A673 (cell line): ENCODE data around the gene GAS7. TPM values are rescaled to one million over a fixed set of nuclear protein-coding genes. Genes with fewer than 3 reads are reported as not detected.

Source experiments
- BruUV-seq: library from RNA; stranded (reverse); fragments of 400-500 nt; replicated peaks from 2 replicates; lab custom pipeline; 2021; lab: Mats Ljungman, UMichigan
- CTCF ChIA-PET: fragments of 300-600 bp; sonication (Branson Sonifier 250); formaldehyde crosslinking; loops from one replicate; lab custom pipeline; 2022; ENCODE audit warnings: antibody characterized with exemption; lab: Charles Lee
- POLR2A ChIA-PET: fragments of 300-600 bp; sonication (Branson Sonifier 250); formaldehyde crosslinking; loops from one replicate; lab custom pipeline; 2022; ENCODE audit warnings: antibody characterized with exemption; ENCODE audit not compliant: low non-redundant PET; lab: Charles Lee
- DNase-seq: peaks from one replicate; pipeline ENCODE4 v3.0.0-alpha.2; 2015; ENCODE audit warnings: low spot score
- H3K27ac ChIP-seq: fragments of 200-600 bp; sonication (generic); 2 replicates; pipeline ENCODE4 v1.5.1; 2016; ENCODE audit warnings: mixed run types, low read depth, mild to moderate bottlenecking, mixed read lengths, antibody characterized with exemption, low read length; ENCODE audit not compliant: poor library complexity, severe bottlenecking
- H3K27me3 ChIP-seq: fragments of 200-600 bp; sonication (generic); replicated peaks from 2 replicates; pipeline ENCODE4 v1.6.1; 2017; ENCODE audit warnings: mixed run types, low read depth, mild to moderate bottlenecking, mixed read lengths, antibody characterized with exemption, low read length; ENCODE audit not compliant: insufficient read depth, poor library complexity
- H3K36me3 ChIP-seq: fragments of 200-600 bp; sonication (generic); 2 replicates; pipeline ENCODE4 v1.6.1; 2016; ENCODE audit warnings: mixed run types, mild to moderate bottlenecking, mixed read lengths, antibody characterized with exemption, low read length; ENCODE audit not compliant: insufficient read depth, poor library complexity, severe bottlenecking
- H3K4me1 ChIP-seq: fragments of 200-600 bp; sonication (generic); 2 replicates; pipeline ENCODE4 v1.6.1; 2017; ENCODE audit warnings: mixed run types, mild to moderate bottlenecking, mixed read lengths, antibody characterized with exemption, low read length; ENCODE audit not compliant: insufficient read depth, poor library complexity, severe bottlenecking
- H3K4me3 ChIP-seq: fragments of 200-600 bp; sonication (generic); 2 replicates; pipeline ENCODE4 v1.5.1; 2016; ENCODE audit warnings: low read depth, mixed run types, mild to moderate bottlenecking, mixed read lengths, low read length; ENCODE audit not compliant: poor library complexity, severe bottlenecking
- H3K9me3 ChIP-seq: fragments of 200-600 bp; sonication (generic); 2 replicates; pipeline ENCODE4 v1.6.1; 2016; ENCODE audit warnings: mixed run types, low read depth, mild to moderate bottlenecking, mixed read lengths, antibody characterized with exemption, low read length; ENCODE audit not compliant: poor library complexity, severe bottlenecking
- EZH2 ChIP-seq: fragments of 200-600 bp; sonication (generic); IDR thresholded peaks from 2 replicates; pipeline ENCODE4 v1.6.1; 2017; ENCODE audit warnings: borderline replicate concordance, low read depth, mild to moderate bottlenecking, mixed read lengths, antibody characterized with exemption, low read length; ENCODE audit not compliant: poor library complexity, severe bottlenecking
- intact Hi-C: fragments of 100-400 bp; cut with micrococcal nuclease; formaldehyde crosslinking; loops from one replicate; pipeline ENCODE4 v1.10.0; 2022; ENCODE audit not compliant: unreplicated experiment
- total RNA-seq: library from RNA; stranded (reverse); gene quantifications from 2 replicates; pipeline ENCODE4 v1.2.3, GENCODE V29; 2021
- TF ChIP-seq, protein P1 (sequence below): fragments of 300-800, 200-600 bp; sonication (generic); conservative IDR thresholded peaks from 2 replicates; pipeline ENCODE4 v1.5.1; 2017; ENCODE audit warnings: low read depth, mild to moderate bottlenecking, antibody characterized with exemption, low read length, moderate library complexity, mixed read lengths

GAS7 gene
- total RNA-seq, 1 experiment from 2014 or later = 2.3 TPM

GRCh38 chr17:10241781-10242180 lies 43.4 kb upstream of the GAS7 start:
- TF ChIP-seq, protein P1, sequence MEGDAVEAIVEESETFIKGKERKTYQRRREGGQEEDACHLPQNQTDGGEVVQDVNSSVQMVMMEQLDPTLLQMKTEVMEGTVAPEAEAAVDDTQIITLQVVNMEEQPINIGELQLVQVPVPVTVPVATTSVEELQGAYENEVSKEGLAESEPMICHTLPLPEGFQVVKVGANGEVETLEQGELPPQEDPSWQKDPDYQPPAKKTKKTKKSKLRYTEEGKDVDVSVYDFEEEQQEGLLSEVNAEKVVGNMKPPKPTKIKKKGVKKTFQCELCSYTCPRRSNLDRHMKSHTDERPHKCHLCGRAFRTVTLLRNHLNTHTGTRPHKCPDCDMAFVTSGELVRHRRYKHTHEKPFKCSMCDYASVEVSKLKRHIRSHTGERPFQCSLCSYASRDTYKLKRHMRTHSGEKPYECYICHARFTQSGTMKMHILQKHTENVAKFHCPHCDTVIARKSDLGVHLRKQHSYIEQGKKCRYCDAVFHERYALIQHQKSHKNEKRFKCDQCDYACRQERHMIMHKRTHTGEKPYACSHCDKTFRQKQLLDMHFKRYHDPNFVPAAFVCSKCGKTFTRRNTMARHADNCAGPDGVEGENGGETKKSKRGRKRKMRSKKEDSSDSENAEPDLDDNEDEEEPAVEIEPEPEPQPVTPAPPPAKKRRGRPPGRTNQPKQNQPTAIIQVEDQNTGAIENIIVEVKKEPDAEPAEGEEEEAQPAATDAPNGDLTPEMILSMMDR = no peak
- no peak for TF ChIP-seq EZH2
- BruUV-seq = no TSS peak
- Histone ChIP-seq H3K27me3 (no peaks in the 10 kb centered on the region), H3K27ac (no peak overlapping the region), H3K9me3 (no peaks in the 10 kb centered on the region), H3K4me1 (no peaks in the 10 kb centered on the region), H3K36me3 (no peaks in the 10 kb centered on the region), H3K4me3 (no peak overlapping the region)
- ChIA-PET CTCF (no interaction called here), POLR2A (no interaction called here)
- intact Hi-C loops = no loop called here
- DNase-seq = no peak

- TF ChIP-seq, protein P1 = no peak
- no peak for TF ChIP-seq EZH2
- POLR2A ChIA-PET = no interaction called here
- Histone ChIP-seq H3K4me3 (no peak overlapping the region), H3K36me3 (no peaks in the 10 kb centered on the region), H3K27ac (no peak overlapping the region), H3K9me3 (no peaks in the 10 kb centered on the region), H3K4me1 (no peaks in the 10 kb centered on the region), H3K27me3 (no peaks in the 10 kb centered on the region)
- no peak for DNase-seq
- no TSS peak for BruUV-seq
- intact Hi-C loops = no loop called here
- CTCF ChIA-PET = no interaction called here
Observed at GRCh38 chr17:10238661-10239060, 40.3 kb upstream of the GAS7 start.

DNA sequence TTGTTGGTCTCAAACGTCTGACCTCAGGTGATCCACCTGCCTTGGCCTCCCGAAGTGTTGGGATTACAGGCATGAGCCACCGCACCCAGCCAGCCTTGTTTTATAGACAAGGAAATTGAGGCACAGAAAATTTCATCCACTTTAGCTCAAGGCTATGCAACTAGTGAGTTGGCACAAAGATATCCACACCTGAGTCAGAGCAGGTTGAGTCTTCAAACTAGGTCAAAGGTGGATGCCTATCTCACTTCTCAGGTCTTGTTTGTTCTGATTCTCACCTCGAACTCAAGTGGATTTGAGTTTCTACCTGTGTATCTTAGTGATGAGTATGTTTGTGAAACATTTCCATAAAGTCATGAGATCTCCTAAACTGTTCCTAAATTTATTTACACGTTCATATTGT lies 35.6 kb upstream of the GAS7 start:
- no TSS peak for BruUV-seq
- CTCF ChIA-PET = no interaction called here

More for the DNA sequence above, 35.6 kb upstream of the GAS7 start:
- Histone ChIP-seq H3K27me3 (no peaks in the 10 kb centered on the region), H3K27ac (no peak overlapping the region), H3K4me3 (no peak overlapping the region), H3K4me1 (no peaks in the 10 kb centered on the region), H3K36me3 (no peaks in the 10 kb centered on the region), H3K9me3 (no peaks in the 10 kb centered on the region)
- intact Hi-C loops = no loop called here
- POLR2A ChIA-PET = no interaction called here
- no peak for TF ChIP-seq EZH2
- TF ChIP-seq, protein P1 = no peak
- no peak for DNase-seq
